ENCODE measurements around the gene COIL. TPM values are rescaled to one million over a fixed set of nuclear protein-coding genes. Genes with fewer than 3 reads are reported as not detected.
A peak's percentile ranks its signal among the peaks of the same experiment; 100 is the strongest.
"Not testable (repeated sequence)": the region's sequence is repeated elsewhere in the genome, so short reads cannot be mapped to it uniquely, and the experiment has no call there.

COIL gene
- total RNA-seq, 8 experiments from 2014 or later: 14.5 to 27.1 (median 18.0) TPM

DNA sequence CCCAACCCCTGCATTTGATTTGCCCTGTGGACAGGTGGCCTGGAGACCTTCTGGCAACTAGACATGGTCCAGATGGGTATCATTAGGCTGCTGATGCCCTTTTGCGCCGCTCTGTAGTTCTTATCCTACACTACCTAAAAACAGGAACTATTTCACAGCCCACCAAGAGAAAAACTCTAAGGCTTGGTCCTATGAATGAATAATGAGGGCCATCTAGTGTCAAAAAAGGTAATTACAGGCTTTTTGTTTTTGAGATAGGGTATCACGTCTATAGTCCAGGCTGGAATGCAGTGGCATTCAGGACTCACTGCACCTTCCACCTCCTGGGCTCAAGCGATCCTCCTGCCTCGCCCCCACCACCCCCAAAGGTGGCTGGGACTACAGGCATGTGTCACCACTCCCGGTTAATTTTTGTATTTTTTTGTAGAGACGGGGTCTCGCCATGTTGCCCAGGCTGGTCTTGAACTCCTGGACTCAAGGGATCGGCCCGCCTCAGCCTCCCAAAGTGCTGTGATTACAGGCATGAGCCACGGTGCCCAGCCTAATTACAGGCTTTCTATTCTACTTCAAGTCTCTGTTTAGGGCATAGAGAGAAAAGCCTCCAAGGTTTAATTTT, 20.9 kb downstream of the COIL start:
- ATAC-seq (replicated peaks in 6 of 8): peak; percentile 49 to 81 (median 68)
- in situ Hi-C loops (cut with MboI; ENCODE audit: low pct_unique_long_range_greater_than_20kb in 2 of 9, low sequenced_read_pairs in 9 of 9, unreplicated experiment in 9 of 9): loop anchor here in 3 of 9 experiments (25.0 kb wide), 2 partner anchors 128 to 353 kb away; partner anchors contain the start of gene NOG (in 1 of the 3)
- H3K27ac ChIP-seq: no peak overlapping the region
- 19 to 100% (median 82%) methylated on average over 2 to 8 of the region's 11 CpGs; no CpG with 5 or more reads in 4 of the 10 experiments for WGBS, 10 experiments
- no peaks in the 10 kb centered on the region for H3K4me1 ChIP-seq (replicated peaks in 1 of 2)
- H3K4me3 ChIP-seq: no peak overlapping the region

DNA sequence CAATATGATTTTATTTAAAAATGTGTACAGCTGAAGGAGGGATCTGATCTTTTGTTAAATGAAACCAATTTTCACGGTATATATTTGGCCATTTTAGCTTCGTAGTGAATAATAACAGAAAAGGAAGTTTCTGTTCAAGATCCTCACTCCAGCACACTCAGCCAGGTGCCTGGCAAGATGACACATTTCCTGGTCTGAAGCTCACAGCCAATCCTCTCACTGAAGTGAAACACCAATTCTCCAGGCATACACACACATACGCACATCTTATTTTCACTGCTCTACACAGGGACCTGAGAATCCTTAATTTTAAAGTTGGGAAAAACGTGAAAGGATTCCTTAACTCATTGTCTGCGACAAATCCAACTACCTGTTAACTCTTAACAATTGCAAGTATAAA, 22.6 kb downstream of the COIL start:
- not testable (repeated sequence) for H3K27ac ChIP-seq; H3K4me1 ChIP-seq (replicated peaks in 1 of 2); ATAC-seq (replicated peaks in 6 of 8); H3K4me3 ChIP-seq
- 80 to 100% (median 94%) methylated on average over 1 to 5 of the region's 5 CpGs; no CpG with 5 or more reads in 1 of the 10 experiments for WGBS, 10 experiments
- in situ Hi-C loops (cut with MboI; ENCODE audit: low pct_unique_long_range_greater_than_20kb in 2 of 9, low sequenced_read_pairs in 9 of 9, unreplicated experiment in 9 of 9): loop anchor here in 3 of 9 experiments (25.0 kb wide), 2 partner anchors 126 to 351 kb away; partner anchors contain the start of gene NOG (in 1 of the 3)

DNA sequence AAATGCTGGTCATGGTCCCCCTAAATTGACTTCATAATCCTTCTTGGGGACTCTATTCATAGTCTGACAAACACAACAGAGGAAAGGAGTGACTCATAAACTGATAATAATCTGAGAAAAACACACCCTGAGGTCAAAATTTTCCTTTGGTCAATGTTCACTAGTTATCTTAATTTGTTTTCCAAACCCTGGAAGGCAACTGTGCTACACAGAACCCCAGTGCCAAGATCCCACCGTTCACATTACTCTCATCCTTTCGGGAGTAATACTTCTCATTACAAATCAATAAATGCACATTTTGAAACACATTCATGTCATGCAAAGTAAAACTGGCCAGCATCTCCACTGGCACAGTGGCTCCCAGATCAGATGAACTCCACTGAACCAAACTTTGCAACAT, 23.2 kb downstream of the COIL start:
- 40 to 100% (median 88%) methylated on average over 1 to 2 of the region's 2 CpGs; no CpG with 5 or more reads in 2 of the 10 experiments for WGBS, 10 experiments
- Histone ChIP-seq H3K27ac (no peak overlapping the region), H3K4me3 (no peak overlapping the region), H3K4me1 (replicated peaks in 1 of 2) (no peaks in the 10 kb centered on the region)
- in situ Hi-C loops (cut with MboI; ENCODE audit: low pct_unique_long_range_greater_than_20kb in 2 of 9, low sequenced_read_pairs in 9 of 9, unreplicated experiment in 9 of 9): loop anchor here in 3 of 9 experiments (25.0 kb wide), 2 partner anchors 125 to 350 kb away; partner anchors contain the start of gene NOG (in 1 of the 3)
- ATAC-seq (replicated peaks in 6 of 8): peak in 2 of 8 experiments; percentile 46 to 50

DNA sequence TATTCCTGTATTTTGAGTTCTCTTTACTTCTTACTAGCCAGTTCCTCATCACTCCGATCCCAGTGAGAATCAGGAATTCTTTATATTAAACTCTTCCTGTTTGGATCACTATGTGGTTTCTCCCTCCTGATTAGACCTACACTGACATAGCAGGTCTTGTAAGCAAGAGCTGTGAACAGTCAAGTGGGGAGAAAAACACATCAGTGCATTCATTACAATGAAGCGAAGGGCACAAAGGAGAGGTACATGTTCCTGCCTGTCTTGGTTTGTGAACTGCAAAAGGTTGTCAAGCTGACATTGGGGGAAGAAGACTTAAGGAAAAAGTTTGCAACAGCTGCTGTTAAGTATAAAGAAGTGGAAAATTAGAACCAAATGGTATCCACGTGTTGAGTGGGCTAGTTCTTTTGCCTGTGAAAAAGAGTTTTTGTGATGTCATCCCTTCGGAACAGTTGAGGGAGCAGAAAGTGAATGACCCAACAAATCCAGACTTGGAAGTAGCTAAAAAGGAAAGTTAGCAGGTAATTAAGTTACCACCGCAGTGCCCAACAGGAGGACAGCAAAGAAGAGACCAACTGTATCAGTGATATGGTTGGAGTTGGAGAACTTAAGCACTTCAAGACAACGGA, 24.0 kb downstream of the COIL start:
- ATAC-seq (replicated peaks in 6 of 8): no peak
- in situ Hi-C loops (cut with MboI; ENCODE audit: low pct_unique_long_range_greater_than_20kb in 2 of 9, low sequenced_read_pairs in 9 of 9, unreplicated experiment in 9 of 9): loop anchor here in 3 of 9 experiments (25.0 kb wide), 2 partner anchors 125 to 350 kb away; partner anchors contain the start of gene NOG (in 1 of the 3)

DNA sequence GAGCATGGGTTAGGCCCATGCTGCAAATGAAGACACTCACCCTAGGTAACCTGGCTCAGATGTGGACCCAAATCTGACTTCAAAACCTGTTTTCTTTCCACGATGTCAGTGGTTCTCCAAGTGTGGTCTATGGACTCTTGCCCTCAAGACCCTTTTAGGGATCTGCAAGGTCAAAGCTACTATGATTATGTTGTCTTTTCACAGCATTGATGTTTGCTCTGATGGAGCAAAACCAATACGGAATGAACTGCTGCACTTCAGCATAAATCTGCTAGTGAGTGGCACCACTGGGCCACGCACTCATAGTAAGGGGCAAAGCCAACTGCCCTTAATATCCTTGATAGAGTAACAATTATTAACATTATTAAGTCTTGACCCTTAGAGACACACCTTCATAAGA, 25.4 kb downstream of the COIL start:
- WGBS, 10 experiments: 80 to 100% (median 93%) methylated on average over 2 to 3 of the region's 3 CpGs; no CpG with 5 or more reads in 4 of the 10 experiments

More for the DNA sequence above, 24.0 kb downstream of the COIL start:
- Histone ChIP-seq H3K27ac (no peak overlapping the region), H3K4me3 (no peak overlapping the region), H3K4me1 (replicated peaks in 1 of 2) (no peaks in the 10 kb centered on the region)
- 29 to 100% (median 81%) methylated on average over 1 to 6 of the region's 6 CpGs for WGBS, 10 experiments

DNA sequence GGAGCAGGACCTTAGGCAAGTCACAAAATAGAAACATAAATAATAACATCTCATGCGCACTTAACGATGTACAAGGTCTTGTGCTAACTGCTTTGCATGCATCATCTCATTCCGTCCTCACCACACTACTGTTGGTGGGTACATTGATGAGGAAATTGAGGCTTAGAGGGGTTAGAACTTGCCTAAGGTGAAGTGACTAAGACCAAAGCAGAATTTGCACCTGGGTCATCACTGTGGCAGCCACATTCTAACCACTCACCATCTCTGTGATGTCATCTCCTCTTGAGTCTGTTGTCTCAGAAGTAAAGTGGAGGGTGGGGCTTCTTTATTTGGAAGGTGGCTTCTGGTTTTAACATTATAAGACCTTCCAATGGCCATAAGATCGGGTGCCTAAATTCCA, 26.6 kb downstream of the COIL start:
- Histone ChIP-seq H3K27ac (no peak overlapping the region), H3K4me1 (replicated peaks in 1 of 2) (no peaks in the 10 kb centered on the region), H3K4me3 (no peak overlapping the region)
- ATAC-seq (replicated peaks in 6 of 8): no peak
- WGBS, 10 experiments: 83 to 100% (median 95%) methylated on average over 1 to 4 of the region's 4 CpGs; no CpG with 5 or more reads in 2 of the 10 experiments
- in situ Hi-C loops (cut with MboI; ENCODE audit: low pct_unique_long_range_greater_than_20kb in 2 of 9, low sequenced_read_pairs in 9 of 9, unreplicated experiment in 9 of 9): loop anchor here in 3 of 9 experiments (25.0 kb wide), 2 partner anchors 122 to 347 kb away; partner anchors contain the start of gene NOG (in 1 of the 3)

More for the DNA sequence above, 25.4 kb downstream of the COIL start:
- in situ Hi-C loops (cut with MboI; ENCODE audit: low pct_unique_long_range_greater_than_20kb in 2 of 9, low sequenced_read_pairs in 9 of 9, unreplicated experiment in 9 of 9): loop anchor here in 3 of 9 experiments (25.0 kb wide), 2 partner anchors 123 to 348 kb away; partner anchors contain the start of gene NOG (in 1 of the 3)
- no peak overlapping the region for H3K4me3 ChIP-seq
- H3K27ac ChIP-seq: no peak overlapping the region
- no peak for ATAC-seq (replicated peaks in 6 of 8)
- no peaks in the 10 kb centered on the region for H3K4me1 ChIP-seq (replicated peaks in 1 of 2)

DNA sequence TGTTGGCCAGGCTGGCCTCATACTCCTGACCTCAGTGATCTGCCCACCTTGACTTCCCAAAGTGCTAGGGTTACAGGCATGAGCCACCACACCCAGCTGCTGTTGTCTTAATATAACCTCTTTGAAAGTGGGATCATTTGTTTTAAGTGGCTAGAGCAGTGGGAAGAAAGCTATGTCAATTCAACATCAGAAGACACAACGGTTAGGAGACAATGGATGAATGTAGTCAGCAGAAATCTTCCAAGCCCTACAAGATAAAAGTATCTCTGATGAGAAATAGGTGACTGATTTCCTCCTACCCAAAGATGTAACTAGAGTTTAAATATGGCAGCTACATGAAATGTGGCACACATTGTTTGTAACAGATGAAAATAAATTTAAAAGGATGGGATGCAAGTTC, 27.0 kb downstream of the COIL start:
- Histone ChIP-seq H3K4me3 (no peak overlapping the region), H3K27ac (no peak overlapping the region), H3K4me1 (replicated peaks in 1 of 2) (no peaks in the 10 kb centered on the region)
- in situ Hi-C loops (cut with MboI; ENCODE audit: low pct_unique_long_range_greater_than_20kb in 2 of 9, low sequenced_read_pairs in 9 of 9, unreplicated experiment in 9 of 9): loop anchor here in 3 of 9 experiments (25.0 kb wide), 2 partner anchors 122 to 347 kb away; partner anchors contain the start of gene NOG (in 1 of the 3)
- WGBS, 10 experiments: 82 to 100% (median 86%) methylated on average over 1 of the region's 1 CpG; no CpG with 5 or more reads in 3 of the 10 experiments
- no peak for ATAC-seq (replicated peaks in 6 of 8)

DNA sequence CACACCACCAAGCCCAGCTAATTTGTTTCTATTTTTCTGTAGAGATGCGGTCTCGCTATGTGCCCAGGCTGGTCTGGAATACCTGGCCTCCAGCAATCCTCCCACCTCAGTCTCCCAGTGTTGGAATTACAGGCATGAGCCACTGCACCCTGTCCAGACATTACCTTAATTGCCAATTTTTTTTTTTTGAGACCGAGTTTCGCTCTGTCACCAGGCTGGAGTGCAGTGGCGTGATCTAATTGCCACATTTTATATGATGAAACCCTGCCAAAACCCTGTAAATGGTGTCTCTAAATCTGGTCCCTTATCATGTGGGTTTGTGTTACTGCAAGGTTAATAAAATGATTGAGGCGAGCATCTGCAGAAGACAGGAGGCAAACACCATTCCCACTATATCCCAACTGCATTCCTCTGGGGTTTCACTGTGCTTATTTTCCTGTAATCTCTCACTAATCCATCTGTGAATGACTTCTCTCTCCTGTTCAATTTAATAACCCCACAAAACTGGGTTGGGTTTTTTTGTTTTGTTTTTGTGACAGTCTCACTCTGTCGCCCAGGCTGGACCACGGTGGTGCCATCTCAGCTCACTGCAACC, 27.6 kb downstream of the COIL start:
- 92 to 100% (median 93%) methylated on average over 3 to 8 of the region's 8 CpGs; no CpG with 5 or more reads in 3 of the 10 experiments for WGBS, 10 experiments
- Histone ChIP-seq H3K27ac (no peak overlapping the region), H3K4me3 (no peak overlapping the region), H3K4me1 (replicated peaks in 1 of 2) (no peaks in the 10 kb centered on the region)
- no peak for ATAC-seq (replicated peaks in 6 of 8)
- in situ Hi-C loops (cut with MboI; ENCODE audit: low pct_unique_long_range_greater_than_20kb in 2 of 9, low sequenced_read_pairs in 9 of 9, unreplicated experiment in 9 of 9): loop anchor here in 3 of 9 experiments (25.0 kb wide), 2 partner anchors 121 to 346 kb away; partner anchors contain the start of gene NOG (in 1 of the 3)

DNA sequence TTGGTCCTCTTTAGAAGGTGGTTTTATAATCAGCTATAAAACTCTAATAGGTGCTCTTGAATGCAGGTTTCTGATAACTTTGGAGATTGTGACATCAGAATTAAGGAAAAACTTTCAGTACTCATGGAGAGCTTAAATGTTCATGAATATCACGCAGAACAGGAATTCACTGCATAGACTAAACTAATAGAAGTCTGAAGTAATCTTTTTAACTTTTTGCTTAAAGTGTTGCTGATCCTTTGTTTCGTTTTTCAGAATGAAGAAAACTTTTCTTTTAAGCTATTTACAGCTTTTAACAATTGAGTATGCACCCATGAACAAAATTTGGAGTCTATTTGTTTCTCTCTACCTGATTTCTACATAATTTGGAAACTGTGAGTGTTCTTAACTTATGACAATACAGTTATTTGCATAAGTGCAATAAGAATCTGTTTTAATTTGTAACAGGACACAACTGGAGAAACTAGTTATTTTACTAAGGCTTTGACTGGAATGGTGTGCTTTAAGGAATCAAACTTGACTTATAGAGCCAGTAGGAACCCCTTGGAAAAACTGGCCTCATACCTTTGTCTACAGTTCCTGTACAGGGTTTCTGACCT, 30.0 kb downstream of the COIL start:
- no peak for ATAC-seq (replicated peaks in 6 of 8)
- no peak overlapping the region for H3K4me3 ChIP-seq
- 63 to 92% (median 79%) methylated on average over 1 to 2 of the region's 2 CpGs for WGBS, 10 experiments
- in situ Hi-C loops (cut with MboI; ENCODE audit: low pct_unique_long_range_greater_than_20kb in 2 of 9, low sequenced_read_pairs in 9 of 9, unreplicated experiment in 9 of 9): loop anchor here in 3 of 9 experiments (25.0 kb wide), 2 partner anchors 119 to 344 kb away; partner anchors contain the start of gene NOG (in 1 of the 3)
- H3K27ac ChIP-seq: no peak overlapping the region
- H3K4me1 ChIP-seq (replicated peaks in 1 of 2): no peaks in the 10 kb centered on the region

DNA sequence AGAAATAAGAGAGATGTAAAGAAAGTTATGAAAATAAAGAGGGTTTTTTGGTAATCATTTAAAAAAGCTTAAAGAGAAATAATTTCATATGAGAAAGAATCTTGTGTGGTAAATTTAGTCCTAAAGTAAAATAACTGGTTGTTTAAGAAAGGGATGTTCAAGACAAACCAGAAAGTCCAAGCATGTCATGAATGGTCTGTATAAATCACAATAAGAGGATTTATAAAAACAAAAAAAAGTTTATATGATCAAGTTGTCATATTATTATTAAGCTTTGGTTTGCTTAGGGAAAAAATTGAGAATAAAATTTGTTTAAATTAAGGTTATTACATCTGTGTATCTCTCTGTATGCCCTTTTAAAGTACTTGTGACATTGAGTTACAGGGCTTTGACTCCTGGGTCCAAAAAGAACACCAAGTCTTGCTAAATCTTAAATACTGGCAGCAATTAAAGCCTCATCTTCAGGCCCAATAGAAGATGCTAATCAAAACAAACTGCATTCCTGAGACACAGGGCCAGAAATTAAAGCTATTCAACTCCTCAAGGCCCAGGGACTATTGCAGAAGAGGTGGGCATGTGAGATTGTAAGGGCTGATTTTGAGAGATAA, 31.4 kb downstream of the COIL start:
- ATAC-seq (replicated peaks in 6 of 8): no peak
- no peak overlapping the region for H3K27ac ChIP-seq
- no peaks in the 10 kb centered on the region for H3K4me1 ChIP-seq (replicated peaks in 1 of 2)
- H3K4me3 ChIP-seq: no peak overlapping the region
- in situ Hi-C loops (cut with MboI; ENCODE audit: low pct_unique_long_range_greater_than_20kb in 2 of 9, low sequenced_read_pairs in 9 of 9, unreplicated experiment in 9 of 9): loop anchor here in 3 of 9 experiments (25.0 kb wide), 2 partner anchors 117 to 342 kb away; partner anchors contain the start of gene NOG (in 1 of the 3)

DNA sequence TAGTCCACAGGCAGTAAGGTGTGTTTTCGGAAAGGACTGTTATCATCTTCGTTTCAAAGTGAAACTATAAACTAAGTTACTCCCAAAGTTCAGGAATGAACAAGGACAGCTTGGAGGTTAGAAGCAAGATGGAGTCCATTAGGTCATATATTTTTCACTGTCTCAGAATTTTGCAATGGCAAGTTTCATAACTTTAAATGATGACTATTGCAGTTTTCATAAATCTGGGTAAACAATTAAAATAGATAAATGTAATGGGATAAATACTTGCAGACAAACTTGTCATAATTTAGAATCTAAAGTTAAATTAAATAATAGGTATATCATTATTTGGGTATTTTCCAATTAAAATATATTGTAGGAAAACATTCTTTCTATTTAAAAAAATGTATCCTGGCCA, 32.3 kb downstream of the COIL start:
- Histone ChIP-seq H3K27ac (no peak overlapping the region), H3K4me3 (no peak overlapping the region), H3K4me1 (replicated peaks in 1 of 2) (no peaks in the 10 kb centered on the region)
- ATAC-seq (replicated peaks in 6 of 8): no peak
- 67 to 100% (median 95%) methylated on average over 1 to 2 of the region's 2 CpGs; no CpG with 5 or more reads in 1 of the 10 experiments for WGBS, 10 experiments
- in situ Hi-C loops (cut with MboI; ENCODE audit: low pct_unique_long_range_greater_than_20kb in 2 of 9, low sequenced_read_pairs in 9 of 9, unreplicated experiment in 9 of 9): loop anchor here in 3 of 9 experiments (25.0 kb wide), 2 partner anchors 116 to 341 kb away; partner anchors contain the start of gene NOG (in 1 of the 3)

DNA sequence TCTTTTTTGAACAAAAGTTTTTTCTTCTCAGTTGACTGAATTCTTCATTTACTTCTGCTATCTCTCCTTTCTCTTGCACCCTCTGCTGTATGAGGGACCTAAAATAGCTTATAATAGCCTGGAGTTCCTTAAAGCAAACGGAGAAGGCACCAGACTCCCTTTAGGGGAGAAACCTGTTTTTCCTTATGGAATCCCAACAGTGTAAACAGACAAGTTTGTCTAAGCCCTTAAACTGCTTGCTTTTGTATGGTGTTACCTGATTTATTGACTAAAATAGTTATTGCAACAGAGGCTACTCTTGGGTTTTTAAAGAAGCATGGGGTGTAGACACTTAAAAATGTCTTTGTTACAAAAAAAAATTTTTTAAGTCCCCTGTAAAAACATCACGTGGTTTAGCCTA, 34.1 kb downstream of the COIL start:
- no peak overlapping the region for H3K27ac ChIP-seq
- 0 to 100% (median 80%) methylated on average over 1 to 2 of the region's 2 CpGs; no CpG with 5 or more reads in 1 of the 10 experiments for WGBS, 10 experiments
- H3K4me3 ChIP-seq: no peak overlapping the region
- in situ Hi-C loops (cut with MboI; ENCODE audit: low pct_unique_long_range_greater_than_20kb in 2 of 9, low sequenced_read_pairs in 9 of 9, unreplicated experiment in 9 of 9): loop anchor here in 3 of 9 experiments (25.0 kb wide), 2 partner anchors 114 to 339 kb away; partner anchors contain the start of gene NOG (in 1 of the 3)
- H3K4me1 ChIP-seq (replicated peaks in 1 of 2): no peaks in the 10 kb centered on the region
- ATAC-seq (replicated peaks in 6 of 8): no peak

Data from motor neuron (in vitro differentiated cells).